Activated T-helper 9 cell treated with anti-CD3 and anti-CD28 coated beads, Interleukin-2, amount 50 U/mL, for 16 hours (primary cell): ENCODE measurements around the gene SCAP.

Source experiments
- DNase-seq: peaks from one replicate; pipeline ENCODE4 v3.0.0-alpha.2; 2020; ENCODE audit warnings: low read depth

Gene SCAP

GRCh38 chr3:47413751-47414150, 62.0 kb downstream of the SCAP start:
- no peak for DNase-seq

GRCh38 chr3:47412842-47413520, 62.8 kb downstream of the SCAP start:
- no peak for DNase-seq

GRCh38 chr3:47412453-47412756, 63.3 kb downstream of the SCAP start:
- DNase-seq = no peak

GRCh38 chr3:47411696-47412452, 63.9 kb downstream of the SCAP start:
- DNase-seq = no peak

GRCh38 chr3:47410801-47411646, 64.7 kb downstream of the SCAP start:
- DNase-seq = no peak

- no peak for DNase-seq
These were observed 65.4 kb downstream of the SCAP start for GRCh38 chr3:47410417-47410720.

- no peak for DNase-seq
These were observed 65.9 kb downstream of the SCAP start for GRCh38 chr3:47409688-47410416.

GRCh38 chr3:47409284-47409683, 66.5 kb downstream of the SCAP start:
- no peak for DNase-seq

GRCh38 chr3:47408839-47409229, 66.9 kb downstream of the SCAP start:
- DNase-seq = no peak

- no peak for DNase-seq
These were observed 67.6 kb downstream of the SCAP start for GRCh38 chr3:47407896-47408838.

GRCh38 chr3:47407237-47407636, 68.5 kb downstream of the SCAP start:
- no peak for DNase-seq

- DNase-seq = no peak
These were observed 69.0 kb downstream of the SCAP start for GRCh38 chr3:47406762-47407149.

GRCh38 chr3:47405820-47406761, 69.7 kb downstream of the SCAP start:
- no peak for DNase-seq

GRCh38 chr3:47404955-47405790, 70.6 kb downstream of the SCAP start:
- no peak for DNase-seq

- no peak for DNase-seq
These were observed 71.3 kb downstream of the SCAP start for GRCh38 chr3:47404431-47404876.

GRCh38 chr3:47399531-47400270, 76.0 kb downstream of the SCAP start:
- DNase-seq = no peak

- no peak for DNase-seq
These were observed 76.7 kb downstream of the SCAP start for GRCh38 chr3:47399016-47399415.

- no peak for DNase-seq
These were observed 77.5 kb downstream of the SCAP start for GRCh38 chr3:47398228-47398627.

GRCh38 chr3:47394881-47395280, 80.9 kb downstream of the SCAP start:
- DNase-seq = no peak
